Posterior vena cava (tissue), 2 donors: ENCODE measurements around the gene EIF6. TPM values are rescaled to one million over a fixed set of nuclear protein-coding genes. Genes with fewer than 3 reads are reported as not detected.

Experiments used
- DNase-seq: peaks from one replicate; pipeline ENCODE4 v3.0.0-alpha.2; 2020; ENCODE audit warnings: low spot score
- intact Hi-C, 2 donors: fragments of 100-400 bp; cut with DNase I; formaldehyde crosslinking; loops; one replicate each; pipeline versions ENCODE4 v1.14.1 to v1.14.2; 2022 to 2023
- total RNA-seq, 2 donors: library from RNA; stranded (reverse); fragmentation: NEBNext Ultra II Directional; extraction: Animal tissue kit (Norgen Biotek cat#: 25700); gene quantifications; one replicate each; pipeline ENCODE4 v1.2.1, GENCODE V29; 2021
- donor health status: DM: yes; HTN: yes; CAD: no.
- donor health status: DM: yes; HTN: yes; CAD: no.

The EIF6 gene
- total RNA-seq, 2 donors from 2014 or later = 61.9 to 89.7 TPM

- intact Hi-C loops = no loop called here
- peak; percentile 58 for DNase-seq
Observed at GRCh38 chr20:35297740-35298139, 13.2 kb upstream of the EIF6 start.

GRCh38 chr20:35297155-35297554 lies 12.6 kb upstream of the EIF6 start:
- DNase-seq = peak; percentile 62
- intact Hi-C loops = no loop called here

- DNase-seq = peak; percentile 66
- intact Hi-C loops = no loop called here
Observed at GRCh38 chr20:35296101-35296554, 11.6 kb upstream of the EIF6 start.

- intact Hi-C loops = no loop called here
Observed at GRCh38 chr20:35295674-35296073, 11.1 kb upstream of the EIF6 start.

GRCh38 chr20:35295058-35295457 lies 10.5 kb upstream of the EIF6 start:
- DNase-seq = no peak
- intact Hi-C loops = no loop called here

More at GRCh38 chr20:35295674-35296073, 11.1 kb upstream of the EIF6 start:
- DNase-seq = peak; percentile 26

- intact Hi-C loops = no loop called here
- DNase-seq = no peak
Observed at GRCh38 chr20:35294293-35294685, 9.7 kb upstream of the EIF6 start.

GRCh38 chr20:35293303-35294292 lies 9.0 kb upstream of the EIF6 start:
- intact Hi-C loops = no loop called here
- DNase-seq = no peak

- intact Hi-C loops = no loop called here
- DNase-seq = no peak
Observed at GRCh38 chr20:35292504-35293285, 8.1 kb upstream of the EIF6 start.

- intact Hi-C loops = no loop called here
- DNase-seq = no peak
Observed at GRCh38 chr20:35291654-35292503, 7.3 kb upstream of the EIF6 start, which contains the start of gene FAM83C. Gene FAM83C, minus strand, starts transcription at chr20:35292425. Its CDS starts 121 bp downstream, at chr20:35292304.

GRCh38 chr20:35290887-35291417 lies 6.4 kb upstream of the EIF6 start:
- no peak for DNase-seq
- intact Hi-C loops = no loop called here

GRCh38 chr20:35290186-35290886 lies 5.8 kb upstream of the EIF6 start:
- intact Hi-C loops = no loop called here
- no peak for DNase-seq

- no peak for DNase-seq
- intact Hi-C loops = no loop called here
Observed at GRCh38 chr20:35288325-35289060, 3.9 kb upstream of the EIF6 start.

- DNase-seq = no peak
Observed at GRCh38 chr20:35287509-35288324, 3.1 kb upstream of the EIF6 start.

GRCh38 chr20:35286899-35287508 lies 2.4 kb upstream of the EIF6 start:
- intact Hi-C loops = no loop called here
- no peak for DNase-seq

More at GRCh38 chr20:35287509-35288324, 3.1 kb upstream of the EIF6 start:
- intact Hi-C loops = no loop called here

GRCh38 chr20:35286077-35286898 lies 1.7 kb upstream of the EIF6 start:
- DNase-seq = no peak
- intact Hi-C loops = no loop called here

GRCh38 chr20:35285806-35286076 lies 1.2 kb upstream of the EIF6 start:
- intact Hi-C loops = no loop called here
- no peak for DNase-seq
